ENCODE results near the gene FIGNL2.

DNA sequence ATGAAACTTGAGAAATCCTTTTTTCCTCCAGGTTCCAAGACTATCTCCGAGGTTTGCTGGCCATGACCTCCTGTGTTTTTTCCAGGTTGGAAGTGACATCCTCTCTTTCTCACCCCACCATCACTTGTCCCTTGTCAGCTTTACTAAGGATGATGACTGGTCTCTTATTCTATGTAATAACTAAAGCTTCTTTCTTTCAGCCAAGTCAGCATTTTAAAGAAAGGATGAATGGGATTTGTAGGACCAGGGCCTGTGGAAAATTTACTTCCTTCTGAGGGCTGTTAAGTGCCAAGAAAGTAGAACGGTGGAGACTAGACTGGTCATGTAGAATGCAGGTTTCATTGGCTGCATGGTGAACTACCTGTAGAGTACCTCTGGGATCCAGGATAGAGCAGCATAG lies 73.6 kb downstream of the FIGNL2 start:
- no peak for TF ChIP-seq EZH2 (IDR thresholded peaks at IDR 0.05; ENCODE audit: low read length, missing control alignments)
- TF ChIP-seq CTCF (conservative IDR thresholded peaks at IDR 0.05 in 1 of 2, IDR thresholded peaks at IDR 0.05 in 1 of 2; ENCODE audit: low read depth in 1 of 2, low read length in 2 of 2): no peak
